Thoracic aorta (tissue), 2 donors: ENCODE measurements around the gene OR11L1. TPM values are rescaled to one million over a fixed set of nuclear protein-coding genes. Genes with fewer than 3 reads are reported as not detected.

ENCODE experiments used
- ATAC-seq: fragments of 150-250 bp; one replicate; pipeline ENCODE4 v1.8.0; 2017; ENCODE audit warnings: low read depth; ENCODE audit not compliant: insufficient number of reproducible peaks, low FRiP score
- DNase-seq: peaks from one replicate; pipeline ENCODE4 v3.0.0-alpha.2; 2020; ENCODE audit warnings: low spot score
- H3K27ac ChIP-seq, 2 donors: fragments of 200-600 bp; sonication (generic); 1 replicate in 1 of 2; 2 replicates in 1 of 2; pipeline ENCODE4 v1.5.1; 2016; ENCODE audit warnings: mild to moderate bottlenecking in 2 of 2, moderate library complexity in 2 of 2
- H3K27me3 ChIP-seq: fragments of 200-600 bp; sonication (generic); replicated peaks from 2 replicates; pipeline ENCODE4 v1.6.0; 2016; ENCODE audit warnings: mild to moderate bottlenecking; ENCODE audit not compliant: insufficient read depth
- H3K36me3 ChIP-seq: fragments of 200-600 bp; sonication (generic); one replicate; pipeline ENCODE4 v1.5.1; 2016
- H3K4me1 ChIP-seq, 2 donors: fragments of 200-600 bp; sonication (generic); 1 replicate in 1 of 2; 2 replicates in 1 of 2; pipeline versions ENCODE4 v1.5.1 to v1.6.0; 2016; ENCODE audit warnings: low read depth in 2 of 2, mild to moderate bottlenecking in 1 of 2; ENCODE audit not compliant: control insufficient read depth in 1 of 2
- H3K4me3 ChIP-seq: fragments of 200-600 bp; sonication (generic); 2 replicates; pipeline ENCODE4 v1.5.1; 2016; ENCODE audit warnings: mild to moderate bottlenecking
- H3K9me3 ChIP-seq: fragments of 200-600 bp; sonication (generic); 2 replicates; pipeline ENCODE4 v1.5.1; 2016
- total RNA-seq, 2 donors: library from RNA; depleted of rRNA; stranded (reverse); fragments of >200 nt; gene quantifications; one replicate each; pipeline versions ENCODE4 v1.1.0 to v1.2.3, GENCODE V29; 2016
- TF ChIP-seq, protein P1 (sequence below): fragments of 200-600 bp; sonication (generic); IDR thresholded peaks from one replicate; pipeline ENCODE4 v1.5.1; 2019; ENCODE audit warnings: antibody characterized with exemption

OR11L1 gene
- total RNA-seq, 2 donors from 2014 or later = not detected

DNA sequence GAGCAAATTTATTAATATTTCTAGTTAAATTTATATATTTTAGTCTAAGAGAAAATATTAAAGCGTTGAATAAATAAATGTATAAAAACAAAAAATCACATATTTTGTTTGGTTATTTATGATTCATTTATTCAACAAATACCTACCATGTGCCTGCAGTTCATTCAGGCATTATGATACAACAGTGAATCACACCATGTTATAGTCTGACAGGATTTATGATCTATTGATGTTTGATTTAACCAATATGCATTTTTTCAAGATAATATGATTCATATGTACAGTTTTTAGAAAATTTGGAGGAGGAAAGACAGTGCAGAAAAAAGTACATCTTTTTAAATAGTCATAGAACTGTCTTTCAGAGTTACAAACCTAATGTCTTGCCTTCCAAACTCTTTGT, 7.9 kb upstream of the OR11L1 start:
- H3K27me3 ChIP-seq = no peaks in the 10 kb centered on the region
- TF ChIP-seq, protein P1, sequence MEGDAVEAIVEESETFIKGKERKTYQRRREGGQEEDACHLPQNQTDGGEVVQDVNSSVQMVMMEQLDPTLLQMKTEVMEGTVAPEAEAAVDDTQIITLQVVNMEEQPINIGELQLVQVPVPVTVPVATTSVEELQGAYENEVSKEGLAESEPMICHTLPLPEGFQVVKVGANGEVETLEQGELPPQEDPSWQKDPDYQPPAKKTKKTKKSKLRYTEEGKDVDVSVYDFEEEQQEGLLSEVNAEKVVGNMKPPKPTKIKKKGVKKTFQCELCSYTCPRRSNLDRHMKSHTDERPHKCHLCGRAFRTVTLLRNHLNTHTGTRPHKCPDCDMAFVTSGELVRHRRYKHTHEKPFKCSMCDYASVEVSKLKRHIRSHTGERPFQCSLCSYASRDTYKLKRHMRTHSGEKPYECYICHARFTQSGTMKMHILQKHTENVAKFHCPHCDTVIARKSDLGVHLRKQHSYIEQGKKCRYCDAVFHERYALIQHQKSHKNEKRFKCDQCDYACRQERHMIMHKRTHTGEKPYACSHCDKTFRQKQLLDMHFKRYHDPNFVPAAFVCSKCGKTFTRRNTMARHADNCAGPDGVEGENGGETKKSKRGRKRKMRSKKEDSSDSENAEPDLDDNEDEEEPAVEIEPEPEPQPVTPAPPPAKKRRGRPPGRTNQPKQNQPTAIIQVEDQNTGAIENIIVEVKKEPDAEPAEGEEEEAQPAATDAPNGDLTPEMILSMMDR = no peak
- ATAC-seq = no peak
- H3K27ac ChIP-seq = no peak overlapping the region
- no peak for DNase-seq
- H3K36me3 ChIP-seq = no peaks in the 10 kb centered on the region
- H3K4me1 ChIP-seq = no peaks in the 10 kb centered on the region
- H3K4me3 ChIP-seq = no peak overlapping the region
- no peaks in the 10 kb centered on the region for H3K9me3 ChIP-seq

DNA sequence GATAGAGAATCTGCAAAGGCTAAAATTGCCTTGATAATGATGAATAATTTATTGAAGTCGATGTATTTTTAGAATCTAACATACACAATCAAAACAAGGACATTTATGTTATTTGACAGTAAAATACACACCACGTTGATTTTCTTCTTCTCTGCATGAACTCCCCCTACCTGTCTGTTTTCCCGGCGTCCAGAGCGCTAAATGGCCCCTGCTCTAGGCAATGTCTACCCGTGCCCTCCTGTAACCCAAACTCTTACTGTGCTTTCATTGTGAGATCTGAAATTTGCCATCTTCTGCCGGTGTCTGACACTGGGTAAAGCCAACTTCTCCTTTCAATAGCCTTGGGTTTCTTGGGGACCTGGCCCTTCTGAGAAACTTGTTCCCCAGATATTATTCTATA, 6.7 kb upstream of the OR11L1 start:
- H3K27ac ChIP-seq = no peak overlapping the region
- no peaks in the 10 kb centered on the region for H3K27me3 ChIP-seq
- DNase-seq (no peak), ATAC-seq (no peak)
- TF ChIP-seq, protein P1 = no peak
- no peak overlapping the region for H3K4me3 ChIP-seq
- H3K4me1 ChIP-seq = no peaks in the 10 kb centered on the region
- no peaks in the 10 kb centered on the region for H3K9me3 ChIP-seq
- H3K36me3 ChIP-seq = no peaks in the 10 kb centered on the region

DNA sequence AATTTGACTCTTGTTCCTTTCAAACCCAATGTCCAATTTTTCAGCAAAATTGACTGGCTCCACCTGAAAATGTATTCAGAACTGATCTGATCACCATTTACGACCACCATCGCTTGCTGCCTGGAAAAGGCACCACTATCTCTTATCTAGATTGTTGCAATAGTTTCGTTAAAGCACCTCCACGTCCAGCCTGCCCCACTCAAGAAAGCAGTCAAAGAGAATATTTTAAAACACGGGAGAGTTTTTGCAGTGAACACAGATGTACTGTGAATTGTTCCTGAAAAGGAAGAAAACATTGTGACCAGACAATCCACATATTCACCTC, 4.0 kb upstream of the OR11L1 start:
- no peaks in the 10 kb centered on the region for H3K27me3 ChIP-seq
- no peaks in the 10 kb centered on the region for H3K9me3 ChIP-seq
- no peak for DNase-seq
- H3K27ac ChIP-seq = no peak overlapping the region
- no peaks in the 10 kb centered on the region for H3K36me3 ChIP-seq
- TF ChIP-seq, protein P1 = no peak
- no peak overlapping the region for H3K4me3 ChIP-seq
- H3K4me1 ChIP-seq = no peaks in the 10 kb centered on the region
- no peak for ATAC-seq

DNA sequence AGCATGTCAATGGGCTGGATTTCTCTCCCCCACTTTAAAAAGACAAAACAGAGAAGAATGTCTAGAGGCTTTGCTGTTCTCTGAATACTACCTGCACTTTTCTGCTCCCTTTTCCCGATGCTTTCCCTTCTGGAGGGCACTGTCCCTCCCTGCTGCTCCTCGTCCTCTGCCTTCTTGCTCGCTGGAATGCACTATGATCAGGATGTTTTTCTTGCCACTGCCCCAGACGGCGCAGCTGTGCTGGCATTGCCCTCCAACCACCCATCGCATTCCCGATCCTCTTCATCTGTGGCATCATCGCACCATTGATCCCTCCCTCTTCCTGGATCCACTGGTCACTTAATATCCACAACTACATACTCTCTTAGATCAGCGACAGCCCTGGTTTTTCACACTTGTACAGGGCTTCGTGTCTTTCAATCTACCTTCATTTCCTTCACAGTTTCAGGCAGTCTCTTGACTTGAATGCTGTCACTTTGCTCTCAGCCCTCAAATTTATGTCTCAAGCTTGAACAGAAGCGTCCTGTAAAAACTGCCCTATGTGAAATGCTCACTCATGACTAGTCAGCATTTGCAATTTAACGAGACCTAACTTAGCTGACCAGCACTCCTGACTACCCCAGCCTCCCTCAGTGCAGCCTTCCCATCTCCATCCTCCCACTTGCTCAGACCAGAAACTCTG, 3.5 kb upstream of the OR11L1 start:
- Histone ChIP-seq H3K36me3 (no peaks in the 10 kb centered on the region), H3K9me3 (no peaks in the 10 kb centered on the region), H3K4me3 (no peak overlapping the region), H3K4me1 (no peaks in the 10 kb centered on the region), H3K27me3 (no peaks in the 10 kb centered on the region), H3K27ac (no peak overlapping the region)
- no peak for ATAC-seq
- TF ChIP-seq, protein P1 = no peak
- no peak for DNase-seq

DNA sequence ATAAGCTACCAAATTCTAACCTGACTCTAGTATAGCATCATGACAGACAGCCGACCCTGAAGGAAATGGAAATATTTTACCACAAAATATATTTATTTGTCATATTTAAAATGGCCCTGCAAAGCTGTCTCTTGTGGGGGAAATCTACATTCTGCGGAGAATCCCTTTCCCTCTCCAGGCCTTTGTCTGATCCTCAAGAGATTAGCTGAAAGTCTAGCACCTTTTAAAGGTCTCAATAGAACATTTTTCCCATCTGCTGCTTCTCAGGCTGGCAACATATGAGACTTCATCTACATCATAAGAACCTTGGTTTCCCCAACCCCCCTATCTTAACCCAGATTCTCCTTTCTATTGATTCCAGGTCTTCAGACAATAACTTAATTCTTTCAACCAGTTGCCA, 1.7 kb upstream of the OR11L1 start:
- H3K27me3 ChIP-seq = no peaks in the 10 kb centered on the region
- H3K36me3 ChIP-seq = no peaks in the 10 kb centered on the region
- no peak for ATAC-seq
- no peak overlapping the region for H3K27ac ChIP-seq
- H3K4me1 ChIP-seq = no peaks in the 10 kb centered on the region
- no peak for DNase-seq
- TF ChIP-seq, protein P1 = no peak
- no peak overlapping the region for H3K4me3 ChIP-seq
- H3K9me3 ChIP-seq = no peaks in the 10 kb centered on the region
